SU-DHL-6 (cell line): Measurements from ENCODE around the gene MEIS2.

Experiments
- H2AFZ ChIP-seq: fragments of 200-600 bp; sonication (generic); 2 replicates; pipeline ENCODE4 v1.6.1; 2014; ENCODE audit warnings: low read depth, mild to moderate bottlenecking, moderate library complexity, mixed read lengths, antibody characterized with exemption, low read length; ENCODE audit not compliant: severe bottlenecking
- H3F3A ChIP-seq: fragments of 200-600 bp; shearing (Covaris generic); 2 replicates; pipeline ENCODE4 v1.6.0; 2016; ENCODE audit warnings: antibody characterized with exemption, mild to moderate bottlenecking; ENCODE audit not compliant: insufficient read depth
- H3K27ac ChIP-seq: fragments of 200-600 bp; sonication (generic); 2 replicates; pipeline ENCODE4 v1.5.1; 2016; ENCODE audit warnings: low read depth, mild to moderate bottlenecking, low read length, moderate library complexity, mixed read lengths
- H3K27me3 ChIP-seq: fragments of 200-600 bp; sonication (generic), shearing (Covaris generic); 2 replicates; pipeline ENCODE4 v1.6.0; 2014; ENCODE audit warnings: mild to moderate bottlenecking, low read length
- H3K36me3 ChIP-seq: fragments of 200-600 bp; sonication (generic); 2 replicates; pipeline ENCODE4 v1.6.1; 2014; ENCODE audit warnings: mild to moderate bottlenecking, low read length, mixed read lengths
- H3K4me2 ChIP-seq: fragments of 300-600, 200-600 bp; shearing (Covaris generic), sonication (generic); 2 replicates; pipeline ENCODE4 v1.6.0; 2014; ENCODE audit warnings: low read length, low read depth, mild to moderate bottlenecking; ENCODE audit not compliant: poor library complexity, severe bottlenecking
- H3K4me3 ChIP-seq: fragments of 200-600 bp; sonication (generic); 2 replicates; pipeline ENCODE4 v1.5.1; 2014; ENCODE audit warnings: antibody characterized with exemption, low read length, mild to moderate bottlenecking, mixed read lengths; ENCODE audit not compliant: insufficient read depth, poor library complexity, severe bottlenecking
- H3K79me2 ChIP-seq: fragments of 200-600 bp; sonication (generic); 2 replicates; pipeline ENCODE4 v1.6.1; 2014; ENCODE audit warnings: mild to moderate bottlenecking, low read length, moderate library complexity; ENCODE audit not compliant: insufficient read depth
- H3K9ac ChIP-seq: fragments of 200-600 bp; sonication (generic); 2 replicates; pipeline ENCODE4 v1.7.0; 2014; ENCODE audit warnings: mild to moderate bottlenecking, low read length
- H3K9me2 ChIP-seq: fragments of 200-600 bp; sonication (generic); replicated peaks from 2 replicates; pipeline ENCODE4 v1.6.1; 2014; ENCODE audit warnings: low read length; ENCODE audit not compliant: insufficient read depth
- H3K9me3 ChIP-seq: fragments of 200-600 bp; sonication (generic); 2 replicates; pipeline ENCODE4 v1.6.1; 2014; ENCODE audit warnings: low read length, mixed read lengths; ENCODE audit not compliant: insufficient read depth
- H4K20me1 ChIP-seq: fragments of 200-600 bp; sonication (generic); 2 replicates; pipeline ENCODE4 v1.6.1; 2014; ENCODE audit warnings: low read depth, mild to moderate bottlenecking, antibody characterized with exemption, low read length, moderate library complexity, mixed read lengths
- EZH2phosphoT487 ChIP-seq: fragments of 200-600 bp; sonication (generic), shearing (Covaris generic); conservative IDR thresholded peaks from 2 replicates; pipeline ENCODE4 v1.6.1; 2018; ENCODE audit warnings: mild to moderate bottlenecking, antibody characterized with exemption, low read length, moderate library complexity, mixed read lengths
- TF ChIP-seq, protein P1 (sequence below): fragments of 200-600 bp; sonication (generic); IDR thresholded peaks from one replicate; pipeline ENCODE4 v1.5.1; 2017; ENCODE audit warnings: antibody characterized with exemption, mild to moderate bottlenecking, low read length, moderate library complexity; ENCODE audit not compliant: insufficient read depth, poor library complexity, severe bottlenecking

MEIS2 gene

GRCh38 chr15:36912311-36912712, 188.0 kb downstream of the MEIS2 start:
- no peaks in the 10 kb centered on the region for H3K27me3 ChIP-seq
- H3K4me3 ChIP-seq, result no peak overlapping the region
- TF ChIP-seq, protein P1, sequence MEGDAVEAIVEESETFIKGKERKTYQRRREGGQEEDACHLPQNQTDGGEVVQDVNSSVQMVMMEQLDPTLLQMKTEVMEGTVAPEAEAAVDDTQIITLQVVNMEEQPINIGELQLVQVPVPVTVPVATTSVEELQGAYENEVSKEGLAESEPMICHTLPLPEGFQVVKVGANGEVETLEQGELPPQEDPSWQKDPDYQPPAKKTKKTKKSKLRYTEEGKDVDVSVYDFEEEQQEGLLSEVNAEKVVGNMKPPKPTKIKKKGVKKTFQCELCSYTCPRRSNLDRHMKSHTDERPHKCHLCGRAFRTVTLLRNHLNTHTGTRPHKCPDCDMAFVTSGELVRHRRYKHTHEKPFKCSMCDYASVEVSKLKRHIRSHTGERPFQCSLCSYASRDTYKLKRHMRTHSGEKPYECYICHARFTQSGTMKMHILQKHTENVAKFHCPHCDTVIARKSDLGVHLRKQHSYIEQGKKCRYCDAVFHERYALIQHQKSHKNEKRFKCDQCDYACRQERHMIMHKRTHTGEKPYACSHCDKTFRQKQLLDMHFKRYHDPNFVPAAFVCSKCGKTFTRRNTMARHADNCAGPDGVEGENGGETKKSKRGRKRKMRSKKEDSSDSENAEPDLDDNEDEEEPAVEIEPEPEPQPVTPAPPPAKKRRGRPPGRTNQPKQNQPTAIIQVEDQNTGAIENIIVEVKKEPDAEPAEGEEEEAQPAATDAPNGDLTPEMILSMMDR, result no peak
- TF ChIP-seq EZH2phosphoT487, result no peak
- no peaks in the 10 kb centered on the region for H3K79me2 ChIP-seq
- no peaks in the 10 kb centered on the region for H3K9me3 ChIP-seq
- no peaks in the 10 kb centered on the region for H3F3A ChIP-seq
- H3K9me2 ChIP-seq, result no peaks in the 10 kb centered on the region
- no peak overlapping the region for H3K27ac ChIP-seq
- no peak overlapping the region for H3K9ac ChIP-seq
- no peak overlapping the region for H3K4me2 ChIP-seq
- H2AFZ ChIP-seq, result no peak overlapping the region
- no peaks in the 10 kb centered on the region for H3K36me3 ChIP-seq
- no peaks in the 10 kb centered on the region for H4K20me1 ChIP-seq

DNA sequence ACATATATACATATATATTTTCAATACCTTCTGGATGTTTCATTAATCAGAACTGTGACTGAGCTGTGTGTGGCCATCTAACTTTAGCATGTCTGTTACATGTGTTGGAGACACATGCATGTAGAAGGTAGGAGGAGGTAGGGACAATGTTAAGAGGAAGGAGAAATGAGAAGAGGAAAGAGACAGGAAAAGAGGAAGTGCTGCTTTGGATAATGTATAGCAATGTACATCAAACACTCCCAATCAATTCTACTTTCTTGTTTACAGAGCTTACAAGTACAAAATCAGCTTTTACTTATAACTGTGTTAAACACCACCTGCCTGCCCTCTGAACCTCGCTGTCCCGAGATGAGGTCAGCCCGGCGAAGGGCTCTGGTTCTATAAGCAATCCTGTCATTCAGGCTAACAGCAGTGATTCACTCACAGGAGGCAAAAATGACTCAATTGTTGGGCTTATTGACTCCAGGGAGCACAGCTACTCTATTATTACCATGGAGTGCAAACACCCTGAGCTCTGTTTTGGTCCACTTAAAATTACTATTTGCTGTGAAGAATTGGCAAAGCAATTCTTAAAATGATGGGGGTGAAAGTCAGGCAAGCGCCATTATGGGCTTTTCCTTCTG, 188.9 kb downstream of the MEIS2 start:
- Histone ChIP-seq H4K20me1 (no peaks in the 10 kb centered on the region), H3K9me3 (no peaks in the 10 kb centered on the region), H3F3A (no peaks in the 10 kb centered on the region), H3K79me2 (no peaks in the 10 kb centered on the region), H3K9me2 (no peaks in the 10 kb centered on the region), H3K4me2 (no peak overlapping the region), H3K9ac (no peak overlapping the region), H3K4me3 (no peak overlapping the region), H3K36me3 (no peaks in the 10 kb centered on the region), H3K27me3 (no peaks in the 10 kb centered on the region), H2AFZ (no peak overlapping the region), H3K27ac (no peak overlapping the region)
- TF ChIP-seq, protein P1, result no peak
- TF ChIP-seq EZH2phosphoT487, result no peak

GRCh38 chr15:36908991-36909390, 191.4 kb downstream of the MEIS2 start:
- Histone ChIP-seq H3K36me3 (no peaks in the 10 kb centered on the region), H3K9me3 (no peaks in the 10 kb centered on the region), H3K4me2 (no peak overlapping the region), H3K27me3 (no peaks in the 10 kb centered on the region), H3K79me2 (no peaks in the 10 kb centered on the region), H3K4me3 (no peak overlapping the region), H3K9ac (no peak overlapping the region), H2AFZ (no peak overlapping the region), H3K9me2 (no peaks in the 10 kb centered on the region), H4K20me1 (no peaks in the 10 kb centered on the region), H3F3A (no peaks in the 10 kb centered on the region), H3K27ac (no peak overlapping the region)
- TF ChIP-seq EZH2phosphoT487, result no peak
- TF ChIP-seq, protein P1, result no peak
